K562 (cell line): ENCODE data around the gene PTPRU.

Source experiments
- CAMTA2 ChIP-seq: fragments of 250-450 bp; sonication (Bioruptor Pico); conservative IDR thresholded peaks from 2 replicates; pipeline ENCODE4 v1.5.1; 2022
- CC2D1A ChIP-seq: fragments of 450-650 bp; IDR thresholded peaks from 2 replicates; pipeline ENCODE4 v1.6.1; 2017; ENCODE audit warnings: mild to moderate bottlenecking
- CEBPG ChIP-seq, 3 experiments: fragments of 200-800 bp in 1 of 3; sonication (Bioruptor generic) in 1 of 3; sonication (generic) in 1 of 3; formaldehyde crosslinking in 1 of 3; IDR thresholded peaks in 2 of 3; conservative IDR thresholded peaks in 1 of 3; 2 replicates each; pipeline versions ENCODE4 v1.6.1 to v1.8.0; 2016 to 2022; ENCODE audit warnings: missing compliant biosample characterization in 2 of 3, missing genetic modification characterization in 2 of 3, mild to moderate bottlenecking in 1 of 3, missing genetic modification reagents in 1 of 3
- NFXL1 ChIP-seq: fragments of 450-650 bp; formaldehyde crosslinking; IDR thresholded peaks from 2 replicates; pipeline ENCODE4 v1.4.0; 2021; ENCODE audit warnings: mild to moderate bottlenecking
- POLR2A ChIP-seq: fragments of 450-650 bp; conservative IDR thresholded peaks from 2 replicates; pipeline ENCODE4 v1.6.1; 2016
- SMARCA4 ChIP-seq: fragments of 450-650 bp; IDR thresholded peaks from 2 replicates; pipeline ENCODE4 v1.6.1; 2016
- SMARCE1 ChIP-seq: fragments of 450-650 bp; IDR thresholded peaks from 2 replicates; pipeline ENCODE4 v1.7.1; 2016; ENCODE audit warnings: mild to moderate bottlenecking
- YY1 ChIP-seq, 3 experiments: IDR thresholded peaks; 2 replicates each; pipeline ENCODE4 v1.6.1; 2011; ENCODE audit warnings: low read length in 2 of 3, mild to moderate bottlenecking in 2 of 3, moderate library complexity in 2 of 3, borderline replicate concordance in 1 of 3, control low read depth in 1 of 3, low read depth in 1 of 3; ENCODE audit not compliant: insufficient read depth in 3 of 3, insufficient replicate concordance in 2 of 3, control insufficient read depth in 1 of 3, insufficient read length in 1 of 3; ENCODE audit errors: extremely low read depth in 1 of 3
- TF ChIP-seq, protein P1 (sequence below): fragments of 450-650 bp; formaldehyde crosslinking; IDR thresholded peaks from 2 replicates; pipeline ENCODE4 v1.4.0; 2020; ENCODE audit warnings: mild to moderate bottlenecking, moderate library complexity
- TF ChIP-seq, protein P2 (sequence below): sonication (generic); formaldehyde crosslinking; IDR thresholded peaks from 2 replicates; pipeline ENCODE4 v1.8.1; 2023; ENCODE audit warnings: mild to moderate bottlenecking, missing genetic modification reagents, moderate library complexity
- TF ChIP-seq, protein P3 (sequence below), 3 experiments: IDR thresholded peaks in 2 of 3; conservative IDR thresholded peaks in 1 of 3; 2 replicates each; pipeline ENCODE4 v1.5.1; 2011 to 2012; ENCODE audit warnings: low read length in 3 of 3, mild to moderate bottlenecking in 3 of 3, control low read depth in 2 of 3, improper control_type of control experiment in 1 of 3, inconsistent platforms in 1 of 3, low read depth in 1 of 3, mixed read lengths in 1 of 3, moderate library complexity in 1 of 3; ENCODE audit not compliant: insufficient read depth in 2 of 3
- TF ChIP-seq, protein P4 (sequence below): sonication (generic); formaldehyde crosslinking; IDR thresholded peaks from 2 replicates; pipeline ENCODE4 v1.9.0; 2022; ENCODE audit warnings: mild to moderate bottlenecking, missing genetic modification reagents

DNA sequence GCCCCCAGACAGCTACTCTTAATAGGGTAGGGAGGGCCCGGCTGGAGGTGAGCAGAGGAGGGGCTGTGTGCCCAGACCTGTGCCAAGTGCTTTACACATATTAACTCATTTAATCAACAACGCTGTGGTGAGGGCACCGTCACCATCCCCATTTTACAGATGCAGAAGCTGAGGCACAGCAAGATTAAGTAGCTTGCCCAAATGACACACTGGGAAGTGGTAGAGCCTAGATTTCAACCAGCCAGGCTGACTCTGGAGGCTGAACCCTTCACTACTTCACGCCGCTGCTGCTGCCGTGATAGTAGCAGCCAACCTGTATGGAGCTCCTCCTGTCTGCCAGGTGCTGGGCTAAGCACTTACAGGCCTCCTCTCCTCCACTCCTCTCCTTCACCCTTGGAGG is 127.2 kb downstream of the PTPRU start:
- TF ChIP-seq, protein P1, sequence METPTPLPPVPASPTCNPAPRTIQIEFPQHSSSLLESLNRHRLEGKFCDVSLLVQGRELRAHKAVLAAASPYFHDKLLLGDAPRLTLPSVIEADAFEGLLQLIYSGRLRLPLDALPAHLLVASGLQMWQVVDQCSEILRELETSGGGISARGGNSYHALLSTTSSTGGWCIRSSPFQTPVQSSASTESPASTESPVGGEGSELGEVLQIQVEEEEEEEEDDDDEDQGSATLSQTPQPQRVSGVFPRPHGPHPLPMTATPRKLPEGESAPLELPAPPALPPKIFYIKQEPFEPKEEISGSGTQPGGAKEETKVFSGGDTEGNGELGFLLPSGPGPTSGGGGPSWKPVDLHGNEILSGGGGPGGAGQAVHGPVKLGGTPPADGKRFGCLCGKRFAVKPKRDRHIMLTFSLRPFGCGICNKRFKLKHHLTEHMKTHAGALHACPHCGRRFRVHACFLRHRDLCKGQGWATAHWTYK (CRISPR knock-in tag), result no peak
- no peak for TF ChIP-seq CAMTA2
- TF ChIP-seq, protein P2, sequence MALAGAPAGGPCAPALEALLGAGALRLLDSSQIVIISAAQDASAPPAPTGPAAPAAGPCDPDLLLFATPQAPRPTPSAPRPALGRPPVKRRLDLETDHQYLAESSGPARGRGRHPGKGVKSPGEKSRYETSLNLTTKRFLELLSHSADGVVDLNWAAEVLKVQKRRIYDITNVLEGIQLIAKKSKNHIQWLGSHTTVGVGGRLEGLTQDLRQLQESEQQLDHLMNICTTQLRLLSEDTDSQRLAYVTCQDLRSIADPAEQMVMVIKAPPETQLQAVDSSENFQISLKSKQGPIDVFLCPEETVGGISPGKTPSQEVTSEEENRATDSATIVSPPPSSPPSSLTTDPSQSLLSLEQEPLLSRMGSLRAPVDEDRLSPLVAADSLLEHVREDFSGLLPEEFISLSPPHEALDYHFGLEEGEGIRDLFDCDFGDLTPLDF (CRISPR knock-in tag), result no peak
- TF ChIP-seq, protein P3, sequence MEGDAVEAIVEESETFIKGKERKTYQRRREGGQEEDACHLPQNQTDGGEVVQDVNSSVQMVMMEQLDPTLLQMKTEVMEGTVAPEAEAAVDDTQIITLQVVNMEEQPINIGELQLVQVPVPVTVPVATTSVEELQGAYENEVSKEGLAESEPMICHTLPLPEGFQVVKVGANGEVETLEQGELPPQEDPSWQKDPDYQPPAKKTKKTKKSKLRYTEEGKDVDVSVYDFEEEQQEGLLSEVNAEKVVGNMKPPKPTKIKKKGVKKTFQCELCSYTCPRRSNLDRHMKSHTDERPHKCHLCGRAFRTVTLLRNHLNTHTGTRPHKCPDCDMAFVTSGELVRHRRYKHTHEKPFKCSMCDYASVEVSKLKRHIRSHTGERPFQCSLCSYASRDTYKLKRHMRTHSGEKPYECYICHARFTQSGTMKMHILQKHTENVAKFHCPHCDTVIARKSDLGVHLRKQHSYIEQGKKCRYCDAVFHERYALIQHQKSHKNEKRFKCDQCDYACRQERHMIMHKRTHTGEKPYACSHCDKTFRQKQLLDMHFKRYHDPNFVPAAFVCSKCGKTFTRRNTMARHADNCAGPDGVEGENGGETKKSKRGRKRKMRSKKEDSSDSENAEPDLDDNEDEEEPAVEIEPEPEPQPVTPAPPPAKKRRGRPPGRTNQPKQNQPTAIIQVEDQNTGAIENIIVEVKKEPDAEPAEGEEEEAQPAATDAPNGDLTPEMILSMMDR (IDR thresholded peaks at IDR 0.05 in 2 of 3, conservative IDR thresholded peaks at IDR 0.05 in 1 of 3; ENCODE audit: insufficient read depth in 2 of 3, low read depth in 1 of 3, low read length in 3 of 3), result no peak
- TF ChIP-seq, protein P4, sequence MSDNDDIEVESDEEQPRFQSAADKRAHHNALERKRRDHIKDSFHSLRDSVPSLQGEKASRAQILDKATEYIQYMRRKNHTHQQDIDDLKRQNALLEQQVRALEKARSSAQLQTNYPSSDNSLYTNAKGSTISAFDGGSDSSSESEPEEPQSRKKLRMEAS, result no peak
- TF ChIP-seq SMARCE1, result no peak
- TF ChIP-seq POLR2A, result no peak
- TF ChIP-seq CC2D1A, result no peak
- TF ChIP-seq SMARCA4, result no peak
- TF ChIP-seq NFXL1 (CRISPR knock-in tag), result no peak
- no peak for TF ChIP-seq YY1 (IDR thresholded peaks at IDR 0.05; ENCODE audit: borderline replicate concordance in 1 of 3, control insufficient read depth in 1 of 3, extremely low read depth in 1 of 3, insufficient read depth in 3 of 3, insufficient read length in 1 of 3, insufficient replicate concordance in 2 of 3, low read depth in 1 of 3, low read length in 2 of 3)
- TF ChIP-seq CEBPG (CRISPR knock-in tag; IDR thresholded peaks at IDR 0.05), result no peak
- no peak for TF ChIP-seq CEBPG (tag; conservative IDR thresholded peaks at IDR 0.05 in 1 of 2, IDR thresholded peaks at IDR 0.05 in 1 of 2)
